ENCODE results near the gene GTF2IRD1. TPM values are rescaled to one million over a fixed set of nuclear protein-coding genes. Genes with fewer than 3 reads are reported as not detected.

GTF2IRD1 gene
- polyA plus RNA-seq, 1 of the 3 experiments (the other 2 are of a cell fraction), result 26.4 TPM

GRCh38 chr7:74622228-74622749, 168.6 kb downstream of the GTF2IRD1 start:
- no peaks in the 10 kb centered on the region for H3K27me3 ChIP-seq (ENCODE audit: insufficient read depth)
- no peak for DNase-seq
- H3F3A ChIP-seq (replicated peaks; ENCODE audit: insufficient read depth), result peaks cover 6% of the 10 kb centered on the region
- no peaks in the 10 kb centered on the region for H3K36me3 ChIP-seq (replicated peaks in 1 of 2; ENCODE audit: control insufficient read depth in 1 of 2, insufficient read depth in 2 of 2, low read length in 1 of 2)
- no peak overlapping the region for H2AFZ ChIP-seq (ENCODE audit: low read depth)
- H3K4me3 ChIP-seq (ENCODE audit: low read depth in 2 of 2, low read length in 1 of 2), result no peak overlapping the region
- peaks cover 0 to 4% of the 10 kb centered on the region in 2 experiments; a peak in 1 of 4 replicates for H3K4me1 ChIP-seq (ENCODE audit: control insufficient read depth in 1 of 2, insufficient read depth in 2 of 2, low read depth in 1 of 2, low read length in 1 of 2)
- H3K79me2 ChIP-seq (ENCODE audit: insufficient read depth), result no peaks in the 10 kb centered on the region
- H3K9me2 ChIP-seq, result no peaks in the 10 kb centered on the region
- no peak overlapping the region for H3K27ac ChIP-seq (ENCODE audit: low read depth in 2 of 2, low read length in 1 of 2)
- H4K20me1 ChIP-seq (ENCODE audit: insufficient read depth), result no peaks in the 10 kb centered on the region
- H3K4me2 ChIP-seq, result no peak overlapping the region
- ChIA-PET CTCF (no interaction called here), POLR2A (no interaction called here)
- 90% methylated on average over 5 of the region's 5 CpGs for WGBS (ENCODE audit: low lambda C conversion rate)
- TF ChIP-seq MXI1 (IDR thresholded peaks at IDR 0.05; ENCODE audit: low read depth, low read length), result no peak
- TF ChIP-seq NRF1 (IDR thresholded peaks at IDR 0.05; ENCODE audit: low read depth, low read length), result no peak
- TF ChIP-seq USF2 (IDR thresholded peaks at IDR 0.05; ENCODE audit: borderline replicate concordance, low read depth, low read length), result no peak
- no peak for TF ChIP-seq FOSL2 (IDR thresholded peaks at IDR 0.05; ENCODE audit: borderline replicate concordance, low read depth)
- TF ChIP-seq SIN3A (IDR thresholded peaks at IDR 0.05; ENCODE audit: borderline replicate concordance, low read depth, low read length), result no peak
- no peak for TF ChIP-seq YY1 (IDR thresholded peaks at IDR 0.05; ENCODE audit: low read depth)
- no peak for TF ChIP-seq SMC3 (IDR thresholded peaks at IDR 0.05; ENCODE audit: low read depth, low read length)
- TF ChIP-seq MAX (IDR thresholded peaks at IDR 0.05; ENCODE audit: low read depth), result no peak
- TF ChIP-seq EP300 (IDR thresholded peaks at IDR 0.05; ENCODE audit: borderline replicate concordance in 1 of 2, low read depth in 1 of 2, low read length in 1 of 2), result no peak
- H3K9ac ChIP-seq, result no peak overlapping the region
- no peaks in the 10 kb centered on the region for H3K9me3 ChIP-seq

DNA sequence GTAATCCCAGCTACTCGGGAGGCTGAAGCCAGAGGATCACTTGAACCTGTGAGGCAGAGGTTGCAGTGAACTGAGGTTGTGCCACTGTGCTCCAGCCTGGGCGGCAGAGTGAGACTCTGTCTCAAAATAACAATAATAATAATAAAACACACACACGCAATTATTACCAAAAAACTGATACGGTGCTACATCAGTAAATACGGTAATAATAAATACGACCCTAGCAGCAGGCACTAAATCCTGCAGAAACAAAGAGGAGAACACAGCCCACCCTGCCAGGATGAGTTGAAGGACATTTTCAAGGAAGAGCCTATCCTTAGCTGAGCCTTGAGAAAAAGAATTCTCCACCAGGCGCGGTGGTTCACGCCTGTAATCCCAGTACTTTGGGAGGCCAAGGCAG, 169.4 kb downstream of the GTF2IRD1 start:
- Histone ChIP-seq H4K20me1 (ENCODE audit: insufficient read depth) (no peaks in the 10 kb centered on the region), H3K27me3 (ENCODE audit: insufficient read depth) (no peaks in the 10 kb centered on the region), H3K9ac (no peak overlapping the region), H3K79me2 (ENCODE audit: insufficient read depth) (no peaks in the 10 kb centered on the region), H3K36me3 (replicated peaks in 1 of 2; ENCODE audit: control insufficient read depth in 1 of 2, insufficient read depth in 2 of 2, low read length in 1 of 2) (no peaks in the 10 kb centered on the region), H3K9me3 (no peaks in the 10 kb centered on the region), H3K4me2 (no peak overlapping the region), H3K9me2 (no peaks in the 10 kb centered on the region), H2AFZ (ENCODE audit: low read depth) (no peak overlapping the region), H3F3A (replicated peaks; ENCODE audit: insufficient read depth) (peaks cover 6% of the 10 kb centered on the region), H3K27ac (ENCODE audit: low read depth in 2 of 2, low read length in 1 of 2) (no peak overlapping the region), H3K4me1 (ENCODE audit: control insufficient read depth in 1 of 2, insufficient read depth in 2 of 2, low read depth in 1 of 2, low read length in 1 of 2) (peaks cover 0 to 2% of the 10 kb centered on the region in 2 experiments; a peak in 1 of 4 replicates), H3K4me3 (ENCODE audit: low read depth in 2 of 2, low read length in 1 of 2) (no peak overlapping the region)
- POLR2A ChIA-PET, result no interaction called here
- CTCF ChIA-PET, result interaction anchor here (1.4 kb wide), 2 partner anchors 34 to 417 kb away, joined by 4 read pairs; no protein-coding TSS in a partner anchor
- no peak for TF ChIP-seq POLR2AphosphoS5 (IDR thresholded peaks at IDR 0.05; ENCODE audit: low read depth, low read length)
- no peak for TF ChIP-seq NFIC (IDR thresholded peaks at IDR 0.05; ENCODE audit: borderline replicate concordance)
- TF ChIP-seq RXRA (IDR thresholded peaks at IDR 0.05; ENCODE audit: borderline replicate concordance, low read depth), result no peak
- no peak for TF ChIP-seq TAF1 (IDR thresholded peaks at IDR 0.05; ENCODE audit: borderline replicate concordance, low read depth, low read length)
- TF ChIP-seq JUND (IDR thresholded peaks at IDR 0.05), result no peak
- TF ChIP-seq RCOR1 (IDR thresholded peaks at IDR 0.05; ENCODE audit: low read length), result no peak
- no peak for TF ChIP-seq RAD21 (IDR thresholded peaks at IDR 0.05; ENCODE audit: low read length)
- TF ChIP-seq, protein P1, sequence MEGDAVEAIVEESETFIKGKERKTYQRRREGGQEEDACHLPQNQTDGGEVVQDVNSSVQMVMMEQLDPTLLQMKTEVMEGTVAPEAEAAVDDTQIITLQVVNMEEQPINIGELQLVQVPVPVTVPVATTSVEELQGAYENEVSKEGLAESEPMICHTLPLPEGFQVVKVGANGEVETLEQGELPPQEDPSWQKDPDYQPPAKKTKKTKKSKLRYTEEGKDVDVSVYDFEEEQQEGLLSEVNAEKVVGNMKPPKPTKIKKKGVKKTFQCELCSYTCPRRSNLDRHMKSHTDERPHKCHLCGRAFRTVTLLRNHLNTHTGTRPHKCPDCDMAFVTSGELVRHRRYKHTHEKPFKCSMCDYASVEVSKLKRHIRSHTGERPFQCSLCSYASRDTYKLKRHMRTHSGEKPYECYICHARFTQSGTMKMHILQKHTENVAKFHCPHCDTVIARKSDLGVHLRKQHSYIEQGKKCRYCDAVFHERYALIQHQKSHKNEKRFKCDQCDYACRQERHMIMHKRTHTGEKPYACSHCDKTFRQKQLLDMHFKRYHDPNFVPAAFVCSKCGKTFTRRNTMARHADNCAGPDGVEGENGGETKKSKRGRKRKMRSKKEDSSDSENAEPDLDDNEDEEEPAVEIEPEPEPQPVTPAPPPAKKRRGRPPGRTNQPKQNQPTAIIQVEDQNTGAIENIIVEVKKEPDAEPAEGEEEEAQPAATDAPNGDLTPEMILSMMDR (IDR thresholded peaks at IDR 0.05), result no peak
- TF ChIP-seq MAX (IDR thresholded peaks at IDR 0.05; ENCODE audit: low read depth), result no peak
- DNase-seq, result no peak
- WGBS (ENCODE audit: low lambda C conversion rate), result 73% methylated on average over 9 of the region's 9 CpGs
